Upper lobe of right lung (tissue), 1 donor: ENCODE results near the gene CHPT1. TPM values are rescaled to one million over a fixed set of nuclear protein-coding genes. Genes with fewer than 3 reads are reported as not detected.
"Not testable (repeated sequence)": the region's sequence is repeated elsewhere in the genome, so short reads cannot be mapped to it uniquely, and the experiment has no call there.

Source experiments
- ATAC-seq: fragments of 200-7000 bp; cut with Tn5 transposase; one replicate; pipeline ENCODE4 v1.9.1; 2020; ENCODE audit warnings: mild to moderate bottlenecking, moderate library complexity
- DNase-seq: peaks from one replicate; pipeline ENCODE4 v3.0.0-alpha.2; 2020
- H3K27ac ChIP-seq: fragments of 200-600 bp; one replicate; pipeline ENCODE4 v1.8.0; 2022
- H3K27me3 ChIP-seq: fragments of 200-600 bp; one replicate; pipeline ENCODE4 v1.8.0; 2022; ENCODE audit warnings: mild to moderate bottlenecking
- H3K36me3 ChIP-seq: fragments of 200-600 bp; one replicate; pipeline ENCODE4 v1.8.0; 2022
- H3K4me1 ChIP-seq: fragments of 200-600 bp; one replicate; pipeline ENCODE4 v1.8.0; 2022
- H3K4me3 ChIP-seq: fragments of 200-600 bp; one replicate; pipeline ENCODE4 v1.8.0; 2022; ENCODE audit warnings: mild to moderate bottlenecking
- H3K9me3 ChIP-seq: fragments of 200-600 bp; one replicate; pipeline ENCODE4 v1.8.0; 2022
- intact Hi-C: fragments of 100-400 bp; cut with DNase I; formaldehyde crosslinking; loops from one replicate; pipeline ENCODE4 v1.11.0; 2022
- total RNA-seq: library from RNA; stranded (reverse); fragmentation: NEBNext Ultra II Directional; extraction: Animal tissue kit (Norgen Biotek cat#: 25700); gene quantifications from one replicate; pipeline ENCODE4 v1.2.1, GENCODE V29; 2021
- TF ChIP-seq, protein P1 (sequence below): fragments of 200-600 bp; IDR thresholded peaks from one replicate; pipeline ENCODE4 v1.8.0; 2022; ENCODE audit warnings: antibody characterized with exemption
- donor health status: DM: no; HTN: yes; CAD: no; lungs with severe emphysema.

Gene CHPT1
- total RNA-seq, 1 donor from 2014 or later = 71.4 TPM

GRCh38 chr12:101675555-101675954 lies 21.9 kb upstream of the CHPT1 start:
- intact Hi-C loops = no loop called here
- no peak overlapping the region for H3K4me3 ChIP-seq
- no peak for DNase-seq
- no peak for ATAC-seq
- peaks cover 4% of the 10 kb centered on the region for H3K4me1 ChIP-seq
- no peaks in the 10 kb centered on the region for H3K9me3 ChIP-seq
- H3K27ac ChIP-seq = no peak overlapping the region
- H3K36me3 ChIP-seq = no peaks in the 10 kb centered on the region
- TF ChIP-seq, protein P1, sequence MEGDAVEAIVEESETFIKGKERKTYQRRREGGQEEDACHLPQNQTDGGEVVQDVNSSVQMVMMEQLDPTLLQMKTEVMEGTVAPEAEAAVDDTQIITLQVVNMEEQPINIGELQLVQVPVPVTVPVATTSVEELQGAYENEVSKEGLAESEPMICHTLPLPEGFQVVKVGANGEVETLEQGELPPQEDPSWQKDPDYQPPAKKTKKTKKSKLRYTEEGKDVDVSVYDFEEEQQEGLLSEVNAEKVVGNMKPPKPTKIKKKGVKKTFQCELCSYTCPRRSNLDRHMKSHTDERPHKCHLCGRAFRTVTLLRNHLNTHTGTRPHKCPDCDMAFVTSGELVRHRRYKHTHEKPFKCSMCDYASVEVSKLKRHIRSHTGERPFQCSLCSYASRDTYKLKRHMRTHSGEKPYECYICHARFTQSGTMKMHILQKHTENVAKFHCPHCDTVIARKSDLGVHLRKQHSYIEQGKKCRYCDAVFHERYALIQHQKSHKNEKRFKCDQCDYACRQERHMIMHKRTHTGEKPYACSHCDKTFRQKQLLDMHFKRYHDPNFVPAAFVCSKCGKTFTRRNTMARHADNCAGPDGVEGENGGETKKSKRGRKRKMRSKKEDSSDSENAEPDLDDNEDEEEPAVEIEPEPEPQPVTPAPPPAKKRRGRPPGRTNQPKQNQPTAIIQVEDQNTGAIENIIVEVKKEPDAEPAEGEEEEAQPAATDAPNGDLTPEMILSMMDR = no peak
- H3K27me3 ChIP-seq = no peaks in the 10 kb centered on the region

GRCh38 chr12:101676497-101676896 lies 20.9 kb upstream of the CHPT1 start:
- H3K4me3 ChIP-seq, H3K27ac ChIP-seq, ATAC-seq, H3K9me3 ChIP-seq, H3K4me1 ChIP-seq, H3K36me3 ChIP-seq, DNase-seq, H3K27me3 ChIP-seq, intact Hi-C loops: not testable (repeated sequence)

GRCh38 chr12:101678081-101678480 lies 19.4 kb upstream of the CHPT1 start:
- no peaks in the 10 kb centered on the region for H3K9me3 ChIP-seq
- TF ChIP-seq, protein P1 = no peak
- ATAC-seq = no peak
- no peaks in the 10 kb centered on the region for H3K36me3 ChIP-seq
- no peak overlapping the region for H3K27ac ChIP-seq
- H3K27me3 ChIP-seq = no peaks in the 10 kb centered on the region
- DNase-seq = no peak
- intact Hi-C loops = no loop called here
- H3K4me3 ChIP-seq = no peak overlapping the region
- H3K4me1 ChIP-seq = no peaks in the 10 kb centered on the region

DNA sequence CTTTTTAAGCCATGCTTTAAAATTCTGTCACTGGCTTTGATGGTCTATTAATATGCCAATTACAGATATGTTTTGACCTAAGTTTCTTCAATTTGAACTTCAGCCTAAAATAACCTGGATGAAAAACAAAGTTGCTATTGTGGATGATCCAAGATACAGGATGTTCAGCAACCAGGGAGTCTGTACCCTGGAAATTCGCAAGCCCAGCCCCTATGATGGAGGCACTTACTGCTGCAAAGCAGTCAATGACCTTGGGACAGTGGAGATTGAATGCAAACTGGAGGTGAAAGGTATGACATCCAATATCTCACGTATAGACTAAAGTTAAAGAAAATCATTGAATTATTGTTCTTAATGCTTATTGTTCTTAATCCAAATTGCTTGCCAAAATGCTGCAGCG lies 17.2 kb upstream of the CHPT1 start:
- no peaks in the 10 kb centered on the region for H3K4me1 ChIP-seq
- DNase-seq = no peak
- H3K27ac ChIP-seq = no peak overlapping the region
- H3K9me3 ChIP-seq = no peaks in the 10 kb centered on the region
- no peaks in the 10 kb centered on the region for H3K36me3 ChIP-seq
- intact Hi-C loops = no loop called here
- H3K27me3 ChIP-seq = no peaks in the 10 kb centered on the region
- TF ChIP-seq, protein P1 = no peak
- no peak for ATAC-seq
- H3K4me3 ChIP-seq = no peak overlapping the region

DNA sequence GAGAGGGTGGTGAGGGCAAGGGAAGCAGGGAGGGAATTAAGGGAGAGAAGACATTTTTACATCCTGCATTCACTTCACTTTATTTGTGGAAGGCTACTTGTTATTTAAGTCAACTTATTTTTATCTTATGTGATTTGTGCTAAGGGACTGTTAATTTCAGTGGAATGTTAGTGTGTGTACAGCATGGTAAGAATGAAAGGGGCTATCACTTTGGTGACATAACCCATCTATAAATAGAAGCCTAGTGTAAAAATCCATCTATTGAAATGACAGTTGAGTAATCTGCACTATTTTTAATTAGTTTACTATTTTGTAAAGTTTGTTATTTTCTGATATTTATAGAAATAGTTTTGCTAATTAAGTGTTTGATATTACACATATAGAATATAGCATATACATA lies 16.8 kb upstream of the CHPT1 start:
- TF ChIP-seq, protein P1 = no peak
- Histone ChIP-seq H3K9me3 (no peaks in the 10 kb centered on the region), H3K36me3 (no peaks in the 10 kb centered on the region), H3K27ac (no peak overlapping the region), H3K27me3 (no peaks in the 10 kb centered on the region), H3K4me3 (no peak overlapping the region), H3K4me1 (no peaks in the 10 kb centered on the region)
- ATAC-seq (no peak), DNase-seq (no peak)
- intact Hi-C loops = no loop called here

GRCh38 chr12:101681627-101682026 lies 15.8 kb upstream of the CHPT1 start:
- ATAC-seq = not testable (repeated sequence)

GRCh38 chr12:101685092-101685491 lies 12.3 kb upstream of the CHPT1 start:
- Histone ChIP-seq H3K9me3 (no peaks in the 10 kb centered on the region), H3K27me3 (no peaks in the 10 kb centered on the region), H3K36me3 (no peaks in the 10 kb centered on the region), H3K27ac (no peak overlapping the region), H3K4me1 (no peaks in the 10 kb centered on the region), H3K4me3 (no peak overlapping the region)
- DNase-seq = no peak
- no peak for ATAC-seq
- intact Hi-C loops = no loop called here
- TF ChIP-seq, protein P1 = no peak

More at GRCh38 chr12:101681627-101682026, 15.8 kb upstream of the CHPT1 start:
- H3K27ac ChIP-seq, DNase-seq, H3K4me3 ChIP-seq, H3K36me3 ChIP-seq, H3K9me3 ChIP-seq, H3K4me1 ChIP-seq, intact Hi-C loops, H3K27me3 ChIP-seq: not testable (repeated sequence)
